ENCODE results near the gene PRSS48. TPM values are rescaled to one million over a fixed set of nuclear protein-coding genes. Genes with fewer than 3 reads are reported as not detected.

PRSS48 gene
- total RNA-seq, 1 donor from 2014 or later = not detected

GRCh38 chr4:151340751-151341385, 63.9 kb downstream of the PRSS48 start:
- no peak for ATAC-seq
- intact Hi-C loops (cut with micrococcal nuclease) = no loop called here
- DNase-seq = no peak

Other genes with a start within 250 kb of the PRSS48 start
- 940 TPM for gene RPS3A, start 177.5 kb upstream of the PRSS48 start, total RNA-seq
- gene SH3D19, start 48.4 kb downstream of the PRSS48 start, total RNA-seq = 107 TPM
- 20.2 TPM for gene FHIP1A, start 132.0 kb downstream of the PRSS48 start, total RNA-seq

Data from left ventricle myocardium superior (tissue), 1 donor.